22Rv1 (cell line): ENCODE results near the gene TSGA10.

Source experiments
- ZFX ChIP-seq: fragments of 450-650 bp; IDR thresholded peaks from 2 replicates; pipeline ENCODE4 v1.6.1; 2017; ENCODE audit warnings: antibody characterized with exemption, borderline replicate concordance
- TF ChIP-seq, protein P1 (sequence below): fragments of 450-650 bp; IDR thresholded peaks from 2 replicates; pipeline ENCODE4 v1.5.1; 2017; ENCODE audit warnings: mild to moderate bottlenecking

GRCh38 chr2:99032786-99033185 is 122.0 kb downstream of the TSGA10 start:
- TF ChIP-seq ZFX = no peak
- TF ChIP-seq, protein P1, sequence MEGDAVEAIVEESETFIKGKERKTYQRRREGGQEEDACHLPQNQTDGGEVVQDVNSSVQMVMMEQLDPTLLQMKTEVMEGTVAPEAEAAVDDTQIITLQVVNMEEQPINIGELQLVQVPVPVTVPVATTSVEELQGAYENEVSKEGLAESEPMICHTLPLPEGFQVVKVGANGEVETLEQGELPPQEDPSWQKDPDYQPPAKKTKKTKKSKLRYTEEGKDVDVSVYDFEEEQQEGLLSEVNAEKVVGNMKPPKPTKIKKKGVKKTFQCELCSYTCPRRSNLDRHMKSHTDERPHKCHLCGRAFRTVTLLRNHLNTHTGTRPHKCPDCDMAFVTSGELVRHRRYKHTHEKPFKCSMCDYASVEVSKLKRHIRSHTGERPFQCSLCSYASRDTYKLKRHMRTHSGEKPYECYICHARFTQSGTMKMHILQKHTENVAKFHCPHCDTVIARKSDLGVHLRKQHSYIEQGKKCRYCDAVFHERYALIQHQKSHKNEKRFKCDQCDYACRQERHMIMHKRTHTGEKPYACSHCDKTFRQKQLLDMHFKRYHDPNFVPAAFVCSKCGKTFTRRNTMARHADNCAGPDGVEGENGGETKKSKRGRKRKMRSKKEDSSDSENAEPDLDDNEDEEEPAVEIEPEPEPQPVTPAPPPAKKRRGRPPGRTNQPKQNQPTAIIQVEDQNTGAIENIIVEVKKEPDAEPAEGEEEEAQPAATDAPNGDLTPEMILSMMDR = no peak
